Measurements from ENCODE around the gene SPRN. TPM values are rescaled to one million over a fixed set of nuclear protein-coding genes. Genes with fewer than 3 reads are reported as not detected.
"Not testable (repeated sequence)": the region's sequence is repeated elsewhere in the genome, so short reads cannot be mapped to it uniquely, and the experiment has no call there.

The SPRN gene
- total RNA-seq, 1 donor from 2014 or later: 0.28 TPM

GRCh38 chr10:133388973-133389818 is 35.2 kb downstream of the SPRN start:
- no peak for DNase-seq (ENCODE audit: low spot score)
- TF ChIP-seq, protein P1, sequence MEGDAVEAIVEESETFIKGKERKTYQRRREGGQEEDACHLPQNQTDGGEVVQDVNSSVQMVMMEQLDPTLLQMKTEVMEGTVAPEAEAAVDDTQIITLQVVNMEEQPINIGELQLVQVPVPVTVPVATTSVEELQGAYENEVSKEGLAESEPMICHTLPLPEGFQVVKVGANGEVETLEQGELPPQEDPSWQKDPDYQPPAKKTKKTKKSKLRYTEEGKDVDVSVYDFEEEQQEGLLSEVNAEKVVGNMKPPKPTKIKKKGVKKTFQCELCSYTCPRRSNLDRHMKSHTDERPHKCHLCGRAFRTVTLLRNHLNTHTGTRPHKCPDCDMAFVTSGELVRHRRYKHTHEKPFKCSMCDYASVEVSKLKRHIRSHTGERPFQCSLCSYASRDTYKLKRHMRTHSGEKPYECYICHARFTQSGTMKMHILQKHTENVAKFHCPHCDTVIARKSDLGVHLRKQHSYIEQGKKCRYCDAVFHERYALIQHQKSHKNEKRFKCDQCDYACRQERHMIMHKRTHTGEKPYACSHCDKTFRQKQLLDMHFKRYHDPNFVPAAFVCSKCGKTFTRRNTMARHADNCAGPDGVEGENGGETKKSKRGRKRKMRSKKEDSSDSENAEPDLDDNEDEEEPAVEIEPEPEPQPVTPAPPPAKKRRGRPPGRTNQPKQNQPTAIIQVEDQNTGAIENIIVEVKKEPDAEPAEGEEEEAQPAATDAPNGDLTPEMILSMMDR (IDR thresholded peaks at IDR 0.05; ENCODE audit: unreplicated experiment): no peak
- Mint-ChIP-seq H3K27ac (ENCODE audit: unreplicated experiment) (no peak overlapping the region), H3K4me1 (ENCODE audit: unreplicated experiment) (peaks cover 19% of the 10 kb centered on the region), H3K27me3 (ENCODE audit: unreplicated experiment) (peaks cover 5% of the 10 kb centered on the region), H3K4me3 (ENCODE audit: unreplicated experiment) (no peak overlapping the region), H3K9me3 (ENCODE audit: unreplicated experiment) (no peaks in the 10 kb centered on the region), H3K36me3 (ENCODE audit: low read depth, unreplicated experiment) (peaks cover 3% of the 10 kb centered on the region)

DNA sequence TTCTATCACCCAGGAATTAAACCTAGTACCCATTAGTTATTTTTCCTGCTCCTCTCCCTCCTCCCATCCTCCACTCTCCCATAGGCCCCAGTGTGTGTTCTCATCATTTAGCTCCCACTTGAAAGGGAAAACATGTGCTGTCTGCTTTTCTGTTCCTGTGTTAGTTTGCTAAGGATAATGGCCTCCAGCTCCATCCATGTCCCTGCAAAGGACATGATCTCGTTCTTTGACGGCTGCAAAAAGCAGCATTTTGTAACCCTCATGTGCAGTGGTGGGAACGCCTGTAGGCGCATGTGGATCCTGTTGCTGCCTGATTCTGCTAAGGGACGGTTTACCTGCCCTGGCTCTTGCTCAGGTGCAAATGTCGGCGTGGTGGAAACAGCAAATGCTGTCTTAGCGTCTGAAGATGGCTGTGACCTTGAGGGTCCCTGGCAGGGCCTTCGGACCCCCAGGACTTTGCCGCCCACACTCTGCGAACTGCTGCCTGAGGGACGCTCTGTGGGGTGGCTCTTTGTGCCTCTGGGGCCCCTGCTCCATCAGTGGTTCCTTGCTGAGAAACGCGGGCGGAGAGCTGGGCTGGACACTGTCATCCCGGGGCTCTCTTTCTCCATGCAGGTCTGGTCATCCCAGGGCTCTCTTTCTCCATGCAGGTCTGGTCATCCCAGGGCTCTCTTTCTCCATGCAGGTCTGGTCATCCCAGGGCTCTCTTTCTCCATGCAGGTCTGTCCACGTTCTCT is 36.0 kb downstream of the SPRN start:
- Mint-ChIP-seq H3K27me3 (ENCODE audit: unreplicated experiment) (peaks cover 4% of the 10 kb centered on the region), H3K4me1 (ENCODE audit: unreplicated experiment) (peaks cover 19% of the 10 kb centered on the region), H3K9me3 (ENCODE audit: unreplicated experiment) (no peaks in the 10 kb centered on the region), H3K36me3 (ENCODE audit: low read depth, unreplicated experiment) (peaks cover 3% of the 10 kb centered on the region), H3K4me3 (ENCODE audit: unreplicated experiment) (no peak overlapping the region), H3K27ac (ENCODE audit: unreplicated experiment) (no peak overlapping the region)
- TF ChIP-seq, protein P1 (IDR thresholded peaks at IDR 0.05; ENCODE audit: unreplicated experiment): no peak
- DNase-seq (ENCODE audit: low spot score): no peak

DNA sequence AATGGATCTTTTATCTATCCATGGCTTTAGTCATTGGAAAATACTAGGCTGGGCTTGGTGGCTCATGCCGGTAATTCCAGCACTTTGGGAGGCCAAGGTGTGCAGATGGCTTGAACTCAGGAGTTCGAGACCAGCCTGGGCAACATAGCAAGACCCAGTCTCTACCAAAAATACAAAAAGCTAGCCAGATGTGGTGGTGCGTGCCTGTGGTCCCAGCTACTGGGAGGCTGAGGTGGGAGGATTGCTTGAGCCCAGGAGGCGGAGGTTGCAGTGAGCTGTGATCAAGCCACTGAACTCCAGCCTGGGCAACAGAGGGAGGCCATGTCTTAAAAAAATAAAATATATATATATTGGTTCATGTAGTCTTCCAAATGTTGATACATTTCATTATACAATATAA is 37.5 kb downstream of the SPRN start:
- H3K4me3 Mint-ChIP-seq (ENCODE audit: unreplicated experiment); H3K9me3 Mint-ChIP-seq (ENCODE audit: unreplicated experiment); H3K27ac Mint-ChIP-seq (ENCODE audit: unreplicated experiment); H3K36me3 Mint-ChIP-seq (ENCODE audit: low read depth, unreplicated experiment); H3K27me3 Mint-ChIP-seq (ENCODE audit: unreplicated experiment); DNase-seq (ENCODE audit: low spot score): not testable (repeated sequence)
- H3K4me1 Mint-ChIP-seq (ENCODE audit: unreplicated experiment): peaks cover 19% of the 10 kb centered on the region

- no peak overlapping the region for H3K4me3 Mint-ChIP-seq (ENCODE audit: unreplicated experiment)
- no peaks in the 10 kb centered on the region for H3K9me3 Mint-ChIP-seq (ENCODE audit: unreplicated experiment)
- peaks cover 6% of the 10 kb centered on the region for H3K4me1 Mint-ChIP-seq (ENCODE audit: unreplicated experiment)
- peaks cover 3% of the 10 kb centered on the region for H3K36me3 Mint-ChIP-seq (ENCODE audit: low read depth, unreplicated experiment)
- TF ChIP-seq, protein P1 (IDR thresholded peaks at IDR 0.05; ENCODE audit: unreplicated experiment): no peak
- H3K27me3 Mint-ChIP-seq (ENCODE audit: unreplicated experiment): peaks cover 7% of the 10 kb centered on the region
- H3K27ac Mint-ChIP-seq (ENCODE audit: unreplicated experiment): no peak overlapping the region
- no peak for DNase-seq (ENCODE audit: low spot score)
Observed at GRCh38 chr10:133385214-133385613, 39.2 kb downstream of the SPRN start.

DNA sequence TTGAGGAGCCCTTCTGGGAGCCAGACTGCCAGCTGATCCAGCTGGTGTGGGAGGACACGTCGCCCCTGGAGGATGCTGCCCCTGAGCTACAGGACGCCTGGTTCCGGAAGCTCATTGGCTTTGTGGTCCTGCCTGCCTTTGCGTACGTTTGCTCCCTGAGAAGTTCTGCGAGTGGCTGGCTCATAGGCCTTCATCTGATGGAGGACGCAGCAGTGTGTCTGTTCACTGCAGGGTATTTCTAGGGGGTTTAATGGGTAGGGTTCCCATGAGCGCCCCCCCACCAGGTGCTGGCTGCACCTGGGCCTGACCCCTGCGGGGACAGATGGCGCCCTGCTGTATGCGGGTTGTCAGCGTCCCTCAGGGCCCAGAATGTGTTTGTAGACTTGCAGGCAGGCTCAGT is 40.4 kb downstream of the SPRN start:
- H3K4me1 Mint-ChIP-seq (ENCODE audit: unreplicated experiment): peaks cover 5% of the 10 kb centered on the region
- peaks cover 7% of the 10 kb centered on the region for H3K27me3 Mint-ChIP-seq (ENCODE audit: unreplicated experiment)
- TF ChIP-seq, protein P1 (IDR thresholded peaks at IDR 0.05; ENCODE audit: unreplicated experiment): no peak
- DNase-seq (ENCODE audit: low spot score): no peak
- peaks cover 3% of the 10 kb centered on the region for H3K36me3 Mint-ChIP-seq (ENCODE audit: low read depth, unreplicated experiment)
- H3K9me3 Mint-ChIP-seq (ENCODE audit: unreplicated experiment): no peaks in the 10 kb centered on the region
- no peak overlapping the region for H3K4me3 Mint-ChIP-seq (ENCODE audit: unreplicated experiment)
- H3K27ac Mint-ChIP-seq (ENCODE audit: unreplicated experiment): no peak overlapping the region

Data from endothelial cell (in vitro differentiated cells).